Nephron (organoid): Measurements from ENCODE around the gene BBS10.
"Not testable (repeated sequence)": the region's sequence is repeated elsewhere in the genome, so short reads cannot be mapped to it uniquely, and the experiment has no call there.

Experiments
- H3K27ac Mint-ChIP-seq, 3 experiments: 2 replicates each; pipeline ENCODE4 v1.8.0; 2020; ENCODE audit warnings: mixed read lengths in 3 of 3, mild to moderate bottlenecking in 2 of 3, moderate library complexity in 1 of 3
- H3K27me3 Mint-ChIP-seq: 2 replicates; pipeline ENCODE4 v1.8.0; 2021; ENCODE audit warnings: low read depth, mild to moderate bottlenecking, moderate library complexity, mixed read lengths
- H3K36me3 Mint-ChIP-seq: 2 replicates; pipeline ENCODE4 v1.8.0; 2020; ENCODE audit warnings: low read depth, mixed read lengths
- H3K4me1 Mint-ChIP-seq: 2 replicates; pipeline ENCODE4 v1.8.0; 2020; ENCODE audit warnings: mixed read lengths
- H3K4me3 Mint-ChIP-seq, 3 experiments: 2 replicates each; pipeline ENCODE4 v1.8.0; 2020; ENCODE audit warnings: mild to moderate bottlenecking in 3 of 3, mixed read lengths in 3 of 3, moderate library complexity in 2 of 3
- H3K9me3 Mint-ChIP-seq: 2 replicates; pipeline ENCODE4 v1.8.0; 2020; ENCODE audit warnings: mixed read lengths
- CTCF ChIP-seq, 3 experiments: fragments of 200-600 bp; sonication (generic); IDR thresholded peaks; one replicate each; pipeline ENCODE4 v1.5.0; 2021; ENCODE audit warnings: antibody characterized with exemption in 3 of 3; ENCODE audit not compliant: unreplicated experiment in 3 of 3

The BBS10 gene

GRCh38 chr12:76375939-76376338, 27.7 kb upstream of the BBS10 start:
- Mint-ChIP-seq H3K9me3 (no peaks in the 10 kb centered on the region), H3K4me1 (no peaks in the 10 kb centered on the region), H3K27ac (no peak overlapping the region), H3K4me3 (no peak overlapping the region), H3K36me3 (peaks cover 49% of the 10 kb centered on the region), H3K27me3 (no peaks in the 10 kb centered on the region)
- TF ChIP-seq CTCF (IDR thresholded peaks at IDR 0.05; ENCODE audit: unreplicated experiment in 3 of 3): no peak

GRCh38 chr12:76375470-76375869, 27.3 kb upstream of the BBS10 start:
- Mint-ChIP-seq H3K27me3 (no peaks in the 10 kb centered on the region), H3K4me1 (no peaks in the 10 kb centered on the region), H3K9me3 (no peaks in the 10 kb centered on the region), H3K27ac (no peak overlapping the region), H3K36me3 (peaks cover 54% of the 10 kb centered on the region), H3K4me3 (no peak overlapping the region)
- no peak for TF ChIP-seq CTCF (IDR thresholded peaks at IDR 0.05; ENCODE audit: unreplicated experiment in 3 of 3)

- Mint-ChIP-seq H3K36me3 (peaks cover 63% of the 10 kb centered on the region), H3K4me1 (no peaks in the 10 kb centered on the region), H3K4me3 (no peak overlapping the region), H3K9me3 (peaks cover 1% of the 10 kb centered on the region), H3K27ac (no peak overlapping the region), H3K27me3 (no peaks in the 10 kb centered on the region)
- TF ChIP-seq CTCF (IDR thresholded peaks at IDR 0.05; ENCODE audit: unreplicated experiment in 3 of 3): no peak
These were observed 26.3 kb upstream of the BBS10 start for GRCh38 chr12:76374386-76375020.

- peaks cover 38% of the 10 kb centered on the region for H3K9me3 Mint-ChIP-seq
- TF ChIP-seq CTCF (IDR thresholded peaks at IDR 0.05; ENCODE audit: unreplicated experiment in 3 of 3): no peak
- H3K27me3 Mint-ChIP-seq: no peaks in the 10 kb centered on the region
- no peak overlapping the region for H3K4me3 Mint-ChIP-seq
- peaks cover 80% of the 10 kb centered on the region for H3K36me3 Mint-ChIP-seq
- no peaks in the 10 kb centered on the region for H3K4me1 Mint-ChIP-seq
- H3K27ac Mint-ChIP-seq: no peak overlapping the region
These were observed 20.0 kb upstream of the BBS10 start for GRCh38 chr12:76368230-76368629.

GRCh38 chr12:76366163-76366562, 17.9 kb upstream of the BBS10 start:
- H3K27me3 Mint-ChIP-seq: no peaks in the 10 kb centered on the region

GRCh38 chr12:76364131-76364530, 15.9 kb upstream of the BBS10 start:
- not testable (repeated sequence) for H3K4me3 Mint-ChIP-seq, H3K27me3 Mint-ChIP-seq, H3K27ac Mint-ChIP-seq, H3K4me1 Mint-ChIP-seq
- peaks cover 90% of the 10 kb centered on the region for H3K36me3 Mint-ChIP-seq
- H3K9me3 Mint-ChIP-seq: peaks cover 39% of the 10 kb centered on the region

More at GRCh38 chr12:76366163-76366562, 17.9 kb upstream of the BBS10 start:
- peaks cover 43% of the 10 kb centered on the region for H3K9me3 Mint-ChIP-seq
- H3K27ac Mint-ChIP-seq: no peak overlapping the region
- peaks cover 95% of the 10 kb centered on the region for H3K36me3 Mint-ChIP-seq
- no peak for TF ChIP-seq CTCF (IDR thresholded peaks at IDR 0.05; ENCODE audit: unreplicated experiment in 3 of 3)
- no peaks in the 10 kb centered on the region for H3K4me1 Mint-ChIP-seq
- H3K4me3 Mint-ChIP-seq: no peak overlapping the region
